Liver (tissue), 3 donors: ENCODE measurements around the gene STAT5A.

Experiments
- JUND ChIP-seq, 2 donors: IDR thresholded peaks; 2 replicates each; pipeline ENCODE4 v1.6.1; 2016; ENCODE audit warnings: antibody characterized with exemption in 2 of 2
- REST ChIP-seq: IDR thresholded peaks from 2 replicates; pipeline ENCODE4 v1.6.1; 2016; ENCODE audit warnings: antibody characterized with exemption, mild to moderate bottlenecking
- SP1 ChIP-seq: IDR thresholded peaks from 2 replicates; pipeline ENCODE4 v1.6.1; 2018; ENCODE audit warnings: antibody characterized with exemption, mild to moderate bottlenecking
- TAF1 ChIP-seq: conservative IDR thresholded peaks from 2 replicates; pipeline ENCODE4 v1.6.1; 2016; ENCODE audit warnings: antibody characterized with exemption, mild to moderate bottlenecking
- TF ChIP-seq, protein P1 (sequence below): fragments of 150-350 bp; IDR thresholded peaks from 2 replicates; pipeline ENCODE4 v1.5.1; 2017; ENCODE audit warnings: improper control_type of control experiment, low read depth, low read length; ENCODE audit not compliant: missing input control
- donor health status: healthy.
- donor health status: healthy.

- TF ChIP-seq, protein P1, sequence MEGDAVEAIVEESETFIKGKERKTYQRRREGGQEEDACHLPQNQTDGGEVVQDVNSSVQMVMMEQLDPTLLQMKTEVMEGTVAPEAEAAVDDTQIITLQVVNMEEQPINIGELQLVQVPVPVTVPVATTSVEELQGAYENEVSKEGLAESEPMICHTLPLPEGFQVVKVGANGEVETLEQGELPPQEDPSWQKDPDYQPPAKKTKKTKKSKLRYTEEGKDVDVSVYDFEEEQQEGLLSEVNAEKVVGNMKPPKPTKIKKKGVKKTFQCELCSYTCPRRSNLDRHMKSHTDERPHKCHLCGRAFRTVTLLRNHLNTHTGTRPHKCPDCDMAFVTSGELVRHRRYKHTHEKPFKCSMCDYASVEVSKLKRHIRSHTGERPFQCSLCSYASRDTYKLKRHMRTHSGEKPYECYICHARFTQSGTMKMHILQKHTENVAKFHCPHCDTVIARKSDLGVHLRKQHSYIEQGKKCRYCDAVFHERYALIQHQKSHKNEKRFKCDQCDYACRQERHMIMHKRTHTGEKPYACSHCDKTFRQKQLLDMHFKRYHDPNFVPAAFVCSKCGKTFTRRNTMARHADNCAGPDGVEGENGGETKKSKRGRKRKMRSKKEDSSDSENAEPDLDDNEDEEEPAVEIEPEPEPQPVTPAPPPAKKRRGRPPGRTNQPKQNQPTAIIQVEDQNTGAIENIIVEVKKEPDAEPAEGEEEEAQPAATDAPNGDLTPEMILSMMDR = no peak
- TF ChIP-seq TAF1 = no peak
- TF ChIP-seq JUND (IDR thresholded peaks at IDR 0.05) = no peak
- TF ChIP-seq SP1 = no peak
- TF ChIP-seq REST = no peak
These were observed 52.4 kb downstream of the STAT5A start for GRCh38 chr17:42340691-42341127.
